Tracheal epithelial cell (primary cell): Measurements from ENCODE around the gene NUTF2. TPM values are rescaled to one million over a fixed set of nuclear protein-coding genes. Genes with fewer than 3 reads are reported as not detected.

ENCODE experiments used
- total RNA-seq: library from RNA; depleted of rRNA; stranded (reverse); fragments of >200 nt; gene quantifications from 2 replicates; pipeline ENCODE4 v1.2.1, GENCODE V29; 2014

NUTF2 gene
- 120 and 223 TPM in 2 replicates for total RNA-seq

DNA sequence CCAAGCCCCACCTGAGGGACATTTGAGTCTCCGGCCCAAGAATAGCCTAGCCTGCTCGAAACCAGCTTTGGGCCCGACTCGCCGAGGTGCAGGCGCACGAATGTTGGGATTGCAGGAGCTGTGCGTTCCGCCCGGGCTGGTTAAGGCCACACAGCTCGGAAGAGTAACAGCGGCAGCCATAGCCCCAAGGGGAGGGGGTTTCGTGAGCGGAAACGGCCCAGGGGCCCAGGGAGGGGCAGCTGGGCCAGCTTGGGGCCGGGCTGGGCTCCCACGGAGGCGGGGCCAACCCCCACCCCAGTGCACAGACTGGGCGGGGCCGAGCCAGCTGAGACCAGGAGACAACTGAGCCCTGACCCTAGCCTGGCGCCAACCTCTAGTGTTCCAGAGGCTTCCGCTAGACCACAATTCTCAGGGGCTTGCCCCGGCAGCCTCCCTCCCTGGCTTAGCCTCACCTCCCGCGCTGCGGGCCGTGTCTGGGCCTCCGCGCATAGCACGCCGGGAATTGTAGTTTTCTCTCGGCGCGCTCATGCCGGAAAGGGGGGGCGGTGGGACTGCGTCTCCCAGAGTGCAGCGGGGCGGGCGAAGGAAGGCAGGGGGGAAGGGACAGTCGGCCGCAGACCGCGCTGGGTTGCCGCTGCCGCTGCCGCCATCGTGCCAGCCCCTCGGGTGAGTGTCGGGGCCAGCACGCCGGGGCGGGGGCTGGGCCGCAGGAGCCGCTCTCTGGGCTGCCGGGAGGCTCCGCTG is at the start of gene NUTF2:
TSS of gene NUTF2 (plus strand) at position 614 of the 744 bp plus-strand sequence. CDS start 18,198 bp downstream, outside the sequence.

DNA sequence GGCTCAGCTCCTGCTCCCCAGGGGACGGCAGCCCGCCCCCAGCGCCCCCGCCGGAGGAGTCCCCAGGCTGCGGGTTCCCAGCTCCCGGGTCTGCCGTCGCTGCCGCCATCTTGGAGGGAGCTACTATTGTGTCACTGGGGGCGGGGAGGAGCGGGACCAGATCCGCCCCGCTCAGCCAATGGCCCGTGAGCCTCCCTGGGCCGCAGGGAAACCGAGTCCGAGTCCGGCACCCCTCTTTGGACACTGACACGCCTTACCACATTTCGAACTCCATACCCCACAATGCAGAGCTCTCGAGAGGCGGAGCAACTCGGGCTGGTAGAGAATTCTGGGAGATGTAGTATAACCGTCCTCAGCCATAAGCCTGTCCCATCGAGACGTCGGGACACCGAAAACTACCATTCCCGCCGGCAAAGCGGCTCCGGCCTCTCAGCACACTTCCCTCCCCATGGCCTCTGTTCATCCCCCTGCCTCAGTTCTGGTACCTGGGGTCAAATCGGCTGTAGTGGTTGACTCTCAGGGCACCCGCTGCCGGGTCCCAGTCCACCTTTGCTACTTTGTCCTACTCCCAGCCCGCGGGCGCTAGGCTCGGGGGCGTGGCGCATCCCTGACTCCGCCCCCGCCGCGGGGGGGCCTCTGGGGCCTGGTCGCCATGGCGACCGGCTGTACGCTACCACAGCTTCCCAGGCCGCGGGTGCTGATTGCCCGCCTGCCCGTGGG is 40.1 kb upstream of the NUTF2 start, which contains the start of the genes RANBP10 and TSNAXIP1:
TSS of gene RANBP10 (minus strand) at position 133 of the 720 bp plus-strand sequence. CDS start at position 109, 24 bp downstream.
TSS of gene TSNAXIP1 (plus strand) at position 462 of the 720 bp plus-strand sequence. CDS start 261 bp downstream, outside the sequence.

GRCh38 chr16:67841816-67842508 is 4.8 kb upstream of the NUTF2 start, which contains the start of gene THAP11:
TSS of gene THAP11 (plus strand) at chr16:67842320. CDS start at chr16:67842555, 235 bp downstream.

GRCh38 chr16:67847064-67847861 is 530 bp downstream of the NUTF2 start, which contains the start of gene CENPT:
TSS of gene CENPT (minus strand) at chr16:67847693. CDS start at chr16:67833859, 13,834 bp downstream.

DNA sequence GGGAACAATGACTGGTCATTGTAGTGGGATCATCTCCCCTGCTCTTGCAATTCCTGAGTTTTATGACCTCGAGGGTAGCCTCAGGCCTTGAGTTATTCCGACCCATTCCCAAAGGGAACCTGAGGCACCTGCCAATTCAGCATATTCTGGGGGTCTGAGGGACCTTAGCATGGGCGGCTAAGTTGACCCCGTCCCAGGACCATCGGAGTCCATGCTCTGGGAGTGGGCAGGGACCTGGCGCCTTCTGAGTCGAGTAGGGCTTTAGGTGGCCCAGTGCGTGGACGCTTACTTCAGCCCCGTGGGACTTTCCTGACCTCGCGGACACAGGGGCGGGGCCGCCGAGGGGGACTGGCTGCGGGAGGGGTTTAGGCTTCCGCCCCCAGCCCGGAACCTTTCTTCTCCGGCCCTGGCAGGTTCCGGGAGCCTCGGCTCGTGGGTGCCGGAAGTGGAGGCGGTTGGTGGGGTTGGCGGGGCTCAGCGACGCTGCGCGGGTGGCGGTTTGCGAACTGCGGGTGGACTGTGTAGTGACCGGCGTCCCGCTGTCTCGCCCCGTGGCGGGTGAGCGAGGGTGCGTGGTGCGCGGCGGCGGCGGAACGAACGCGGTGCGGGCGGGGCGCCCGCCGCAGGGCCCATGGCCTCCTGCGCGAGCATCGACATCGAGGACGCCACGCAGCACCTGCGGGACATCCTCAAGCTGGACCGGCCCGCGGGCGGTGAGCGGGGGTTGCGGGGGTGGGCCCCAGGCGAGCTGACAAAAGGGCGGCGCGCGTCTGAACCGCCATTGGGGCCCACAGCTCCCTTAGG is 26.1 kb downstream of the NUTF2 start, which contains the start of gene EDC4:
TSS of gene EDC4 (plus strand) at position 422 of the 804 bp plus-strand sequence. CDS start at position 632, 210 bp downstream.

DNA sequence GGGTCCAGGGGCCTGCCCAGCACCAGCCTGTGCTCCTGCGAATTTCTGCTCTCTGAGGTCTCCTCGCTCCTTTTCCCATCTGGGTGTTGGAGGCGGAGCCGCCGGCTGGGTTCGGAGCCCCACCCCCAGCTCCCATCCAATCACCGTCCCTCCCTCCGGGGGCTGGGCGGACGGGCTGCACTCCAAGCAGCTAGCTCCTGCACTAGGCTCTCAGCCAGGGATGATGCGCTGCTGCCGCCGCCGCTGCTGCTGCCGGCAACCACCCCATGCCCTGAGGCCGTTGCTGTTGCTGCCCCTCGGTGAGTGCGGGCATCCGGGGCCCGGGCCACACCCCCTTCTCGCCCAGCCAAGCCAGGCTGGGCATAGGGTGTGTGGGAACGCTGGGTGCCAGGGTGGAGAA is 38.0 kb downstream of the NUTF2 start, which contains the start of gene NRN1L:
TSS of gene NRN1L (plus strand) at position 202 of the 400 bp plus-strand sequence. CDS start at position 221, 19 bp downstream.

GRCh38 chr16:67892899-67893742 is 46.4 kb downstream of the NUTF2 start, which contains the start of gene PSKH1:
TSS of gene PSKH1 (plus strand) at chr16:67893254. CDS start at chr16:67908750, 15,496 bp downstream.

Other genes starting within 250 kb of the NUTF2 start
- 0.24 TPM in 1 of 2 replicates, not detected in the other for gene CARMIL2, start 201.8 kb upstream of the NUTF2 start, total RNA-seq
- 15.2 and 17.1 TPM in 2 replicates for gene ACD, start 186.7 kb upstream of the NUTF2 start, total RNA-seq
- 1.9 and 2.7 TPM in 2 replicates for gene PARD6A, start 186.0 kb upstream of the NUTF2 start, total RNA-seq
- gene ENKD1, start 180.2 kb upstream of the NUTF2 start, total RNA-seq, result 12.5 and 18.3 TPM in 2 replicates
- 0.85 and 1.7 TPM in 2 replicates for gene C16orf86, start 180.1 kb upstream of the NUTF2 start, total RNA-seq
- gene GFOD2, start 127.6 kb upstream of the NUTF2 start, total RNA-seq, result 13.4 and 19.5 TPM in 2 replicates
- 3.2 and 3.4 TPM in 2 replicates for gene RANBP10, start 40.4 kb upstream of the NUTF2 start, total RNA-seq
- gene TSNAXIP1, start 40.0 kb upstream of the NUTF2 start, total RNA-seq, result 0.85 TPM in 1 of 2 replicates, not detected in the other
- gene THAP11, start 4.6 kb upstream of the NUTF2 start, total RNA-seq, result 33.5 and 58.0 TPM in 2 replicates
- 8.1 and 19.8 TPM in 2 replicates for gene CENPT, start 760 bp downstream of the NUTF2 start, total RNA-seq
- 37.9 and 48.0 TPM in 2 replicates for gene EDC4, start 26.1 kb downstream of the NUTF2 start, total RNA-seq
- 1.7 TPM in 1 of 2 replicates, not detected in the other for gene NRN1L, start 38.0 kb downstream of the NUTF2 start, total RNA-seq
- gene PSKH1, start 46.3 kb downstream of the NUTF2 start, total RNA-seq, result 8.2 and 13.6 TPM in 2 replicates
- 0.24 TPM in 1 of 2 replicates, not detected in the other for gene CTRL, start 84.9 kb downstream of the NUTF2 start, total RNA-seq
- gene PSMB10, start 89.9 kb downstream of the NUTF2 start, total RNA-seq, result 19.2 and 61.2 TPM in 2 replicates
- 1.4 and 3.2 TPM in 2 replicates for gene LCAT, start 97.2 kb downstream of the NUTF2 start, total RNA-seq
- 22.2 and 41.4 TPM in 2 replicates for gene SLC12A4, start 121.7 kb downstream of the NUTF2 start, total RNA-seq
- not detected in 2 replicates for gene DPEP3, start 133.6 kb downstream of the NUTF2 start, total RNA-seq
- under 0.01 TPM in 1 of 2 replicates, not detected in the other for gene DPEP2, start 152.6 kb downstream of the NUTF2 start, total RNA-seq
- not detected in 2 replicates for gene DPEP2NB, start 169.0 kb downstream of the NUTF2 start, total RNA-seq
- 14.3 and 14.5 TPM in 2 replicates for gene DDX28, start 176.3 kb downstream of the NUTF2 start, total RNA-seq
- 17.7 and 19.8 TPM in 2 replicates for gene DUS2, start 176.4 kb downstream of the NUTF2 start, total RNA-seq
- 4.6 and 11.7 TPM in 2 replicates for gene NFATC3, start 238.4 kb downstream of the NUTF2 start, total RNA-seq